HG02678 (cell line): ENCODE measurements around the gene ADM2.

Source experiments
- ATAC-seq: cut with Tn5 transposase; IDR thresholded peaks from one replicate; pipeline ENCODE4 v1.9.1; 2021; ENCODE audit warnings: mild to moderate bottlenecking, moderate library complexity; ENCODE audit not compliant: unreplicated experiment

The ADM2 gene

DNA sequence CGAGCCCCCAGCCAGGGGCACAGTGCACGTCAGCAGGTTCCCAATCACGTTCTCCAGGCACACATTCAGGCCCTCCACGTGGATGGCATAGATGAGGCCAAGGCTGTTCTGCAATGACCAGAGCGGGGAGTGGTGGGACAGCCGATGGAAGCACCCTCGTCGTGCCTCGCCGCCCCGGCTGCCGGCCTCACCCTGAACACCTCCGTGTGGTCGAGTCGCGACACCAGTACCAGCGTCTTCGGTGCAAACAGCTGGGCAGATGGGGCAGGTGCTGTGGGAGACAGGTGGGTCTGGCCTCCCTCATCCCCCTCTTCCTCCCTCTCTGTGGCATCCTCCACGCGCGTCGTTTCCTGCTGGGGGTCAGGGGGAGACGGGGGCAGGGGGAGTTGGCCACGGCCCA is 14.0 kb upstream of the ADM2 start:
- no peak for ATAC-seq

DNA sequence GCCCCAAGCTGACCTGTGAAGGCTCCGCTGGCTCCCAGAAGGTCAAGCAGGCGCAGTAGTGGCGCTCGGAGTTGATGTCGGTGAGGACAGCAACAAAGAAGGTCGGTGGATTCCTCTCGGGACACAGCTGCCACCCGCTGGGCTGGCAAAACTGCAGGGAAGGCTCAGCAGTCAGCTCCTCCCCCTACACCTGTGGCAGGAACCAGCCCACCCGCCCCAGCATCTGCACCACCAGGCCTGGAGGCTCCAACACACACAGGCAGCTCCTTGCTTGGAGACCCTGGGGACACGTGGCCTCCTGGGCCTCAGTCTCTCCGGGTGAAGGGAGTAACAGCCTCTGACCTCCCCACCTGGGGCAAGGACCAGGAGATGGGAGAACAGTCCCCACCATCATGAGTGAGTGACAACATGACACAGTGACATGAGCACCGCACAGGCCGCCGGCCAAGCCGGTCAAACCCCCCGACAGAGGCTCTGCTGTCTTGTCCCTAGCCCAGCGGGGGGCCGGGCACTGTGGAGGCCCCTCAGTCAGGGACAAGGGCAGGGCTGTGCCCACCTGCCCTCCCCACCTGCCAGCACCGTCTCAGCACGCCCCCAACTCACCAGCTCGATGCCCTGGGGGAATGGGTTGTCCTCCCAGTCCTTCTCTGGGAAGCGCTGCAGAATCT is 13.4 kb upstream of the ADM2 start:
- ATAC-seq = no peak

DNA sequence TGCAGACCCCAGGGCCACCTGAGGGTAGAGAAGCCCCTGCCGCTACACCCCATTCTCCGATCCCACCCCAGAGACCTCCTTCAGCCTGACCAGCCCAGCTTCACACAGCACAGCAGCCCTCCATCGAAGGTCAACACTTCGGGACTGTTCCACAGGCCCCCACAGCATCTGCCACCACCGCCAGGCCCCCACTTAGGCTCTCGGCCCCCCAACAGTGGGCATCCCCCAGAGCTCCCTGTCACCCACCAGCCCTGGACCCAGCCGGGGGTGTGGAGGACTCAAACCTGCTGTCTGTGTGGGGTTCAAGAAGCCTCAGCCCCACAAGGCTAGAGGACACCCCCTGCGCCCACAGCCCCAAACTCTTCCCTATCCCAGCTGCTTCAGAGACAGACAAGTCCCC is 12.7 kb upstream of the ADM2 start:
- no peak for ATAC-seq

DNA sequence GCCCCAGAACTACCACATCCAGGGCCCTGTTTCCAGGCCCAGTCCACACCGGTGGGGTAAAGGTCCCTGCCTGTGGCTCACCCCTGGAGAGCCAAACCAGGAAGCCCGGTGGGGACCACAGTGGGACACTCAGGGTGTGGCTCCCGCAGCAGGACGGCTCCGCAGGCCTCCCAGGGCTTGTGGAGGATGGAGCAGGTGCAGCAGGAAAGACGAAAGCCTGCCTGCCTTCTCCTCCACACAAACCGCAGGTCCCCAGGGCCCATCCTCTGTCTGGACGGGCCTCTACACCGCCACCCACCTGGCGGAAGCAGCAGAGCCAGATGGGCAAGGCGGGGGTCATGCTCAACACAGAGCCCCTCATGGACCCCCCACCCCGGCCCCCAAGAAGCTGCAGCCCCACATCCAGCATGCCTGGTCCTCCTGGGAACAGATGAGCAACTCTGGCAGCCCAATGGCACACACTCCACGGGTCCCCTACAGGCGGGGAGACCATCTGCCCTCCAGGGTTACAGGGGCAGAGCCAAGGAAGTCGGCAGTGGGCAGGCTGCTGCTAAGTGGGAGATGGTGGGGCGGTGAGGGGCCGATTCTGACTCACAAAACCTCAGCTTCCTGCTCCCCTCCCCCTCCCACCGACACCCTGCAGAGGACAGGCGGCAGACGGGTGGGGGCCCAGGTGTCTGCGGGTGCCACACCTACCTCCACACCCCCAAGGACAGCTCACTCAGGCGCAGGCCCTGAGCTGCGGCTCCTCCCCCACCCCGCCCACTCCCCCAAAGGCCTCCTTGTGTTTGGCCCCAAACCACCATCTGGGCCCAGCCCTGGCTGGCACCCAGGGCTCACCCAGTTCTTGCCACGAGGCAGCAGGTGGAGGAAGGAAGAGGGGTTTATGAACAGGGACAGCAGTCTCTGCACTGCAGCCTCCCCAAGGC is 11.7 kb upstream of the ADM2 start:
- ATAC-seq = peak; percentile 64

DNA sequence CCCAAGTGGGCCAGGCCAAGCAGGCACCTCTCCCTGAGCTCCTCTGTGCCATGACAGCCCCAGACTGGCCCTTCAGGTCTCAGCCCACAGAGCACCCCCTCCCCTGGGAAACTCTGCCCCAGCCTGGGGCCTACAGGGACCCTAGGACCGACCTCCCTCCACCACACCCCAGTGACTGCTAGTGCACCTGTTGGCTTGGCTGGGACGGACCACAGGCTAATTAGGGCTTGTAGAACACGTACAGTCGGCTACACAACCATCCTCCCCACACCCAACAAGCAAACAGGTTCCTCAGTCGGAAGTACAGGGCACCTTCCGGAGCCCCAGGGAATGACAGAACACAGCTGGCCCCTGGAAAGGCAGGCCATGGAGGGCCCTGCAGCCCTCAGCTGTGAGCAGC is 10.9 kb upstream of the ADM2 start:
- no peak for ATAC-seq

DNA sequence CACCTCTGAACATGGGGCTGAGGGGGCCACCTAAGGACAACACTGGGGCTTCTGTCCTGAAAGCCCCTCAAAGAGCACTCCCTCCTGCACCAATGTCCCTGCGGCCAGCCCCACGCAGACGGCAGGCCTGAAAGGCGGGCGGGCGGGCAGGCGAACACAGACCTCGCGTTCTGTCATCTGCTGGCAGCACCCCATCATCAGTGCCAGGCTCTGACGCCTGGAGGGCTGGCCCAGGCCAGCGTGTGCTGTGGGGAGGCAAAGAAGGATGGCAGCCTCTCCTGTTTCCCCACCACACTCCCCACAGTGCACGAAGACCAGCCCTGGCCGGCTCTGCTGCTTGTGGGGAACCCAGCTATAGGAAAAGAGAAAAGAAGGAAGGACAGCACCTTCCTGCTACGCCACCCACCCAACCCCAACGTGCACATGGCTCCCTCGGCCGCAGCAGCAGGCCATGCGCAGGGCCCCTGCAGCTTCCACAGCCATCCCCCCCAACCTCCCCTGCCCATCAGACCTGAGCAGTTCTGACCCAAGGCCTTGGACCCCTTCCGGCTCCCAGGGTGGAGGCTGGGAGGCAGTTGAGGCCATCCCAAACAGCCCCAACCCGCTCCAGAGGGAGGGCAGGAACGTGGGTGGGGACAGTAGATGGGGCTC is 10.0 kb upstream of the ADM2 start:
- ATAC-seq = no peak

DNA sequence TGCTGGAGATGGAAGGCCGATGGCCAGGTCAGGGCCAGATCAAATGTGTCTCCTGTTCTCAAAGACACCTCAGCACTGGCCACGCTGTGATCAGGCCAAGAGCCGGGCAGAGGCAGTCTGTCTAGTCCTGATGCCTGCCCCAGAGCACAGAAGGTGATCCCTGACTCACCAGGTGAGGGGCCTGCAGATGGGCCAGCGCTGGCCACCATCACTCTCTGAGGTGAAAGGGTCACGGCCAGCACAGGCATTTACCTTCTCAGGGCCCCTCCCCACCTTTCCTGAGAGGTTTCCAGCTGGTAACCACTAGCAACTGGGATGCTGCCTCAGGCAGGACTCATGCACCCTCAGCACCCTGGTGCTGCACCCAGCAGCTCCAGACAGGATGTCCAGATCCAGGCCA is 9.4 kb upstream of the ADM2 start:
- ATAC-seq = no peak

DNA sequence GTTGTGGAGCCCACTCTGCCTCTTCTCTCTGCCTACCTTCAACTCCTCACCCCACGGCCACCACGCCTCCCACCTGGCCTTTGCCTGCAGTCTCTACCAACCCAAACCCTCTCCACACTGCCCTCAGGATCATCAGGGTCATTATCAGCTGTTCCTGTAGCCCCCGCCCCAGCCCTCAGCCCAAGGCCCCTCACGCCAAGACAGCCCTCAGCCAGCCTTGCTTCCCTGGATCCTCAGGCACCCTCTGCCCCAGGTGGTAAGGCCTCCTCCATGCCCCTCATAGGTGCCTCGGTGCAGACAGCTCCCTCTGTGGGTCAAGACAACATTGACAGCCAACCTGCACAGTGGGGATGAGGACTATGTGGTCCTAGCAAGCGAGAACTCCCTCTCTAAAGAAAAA is 8.3 kb upstream of the ADM2 start:
- no peak for ATAC-seq

DNA sequence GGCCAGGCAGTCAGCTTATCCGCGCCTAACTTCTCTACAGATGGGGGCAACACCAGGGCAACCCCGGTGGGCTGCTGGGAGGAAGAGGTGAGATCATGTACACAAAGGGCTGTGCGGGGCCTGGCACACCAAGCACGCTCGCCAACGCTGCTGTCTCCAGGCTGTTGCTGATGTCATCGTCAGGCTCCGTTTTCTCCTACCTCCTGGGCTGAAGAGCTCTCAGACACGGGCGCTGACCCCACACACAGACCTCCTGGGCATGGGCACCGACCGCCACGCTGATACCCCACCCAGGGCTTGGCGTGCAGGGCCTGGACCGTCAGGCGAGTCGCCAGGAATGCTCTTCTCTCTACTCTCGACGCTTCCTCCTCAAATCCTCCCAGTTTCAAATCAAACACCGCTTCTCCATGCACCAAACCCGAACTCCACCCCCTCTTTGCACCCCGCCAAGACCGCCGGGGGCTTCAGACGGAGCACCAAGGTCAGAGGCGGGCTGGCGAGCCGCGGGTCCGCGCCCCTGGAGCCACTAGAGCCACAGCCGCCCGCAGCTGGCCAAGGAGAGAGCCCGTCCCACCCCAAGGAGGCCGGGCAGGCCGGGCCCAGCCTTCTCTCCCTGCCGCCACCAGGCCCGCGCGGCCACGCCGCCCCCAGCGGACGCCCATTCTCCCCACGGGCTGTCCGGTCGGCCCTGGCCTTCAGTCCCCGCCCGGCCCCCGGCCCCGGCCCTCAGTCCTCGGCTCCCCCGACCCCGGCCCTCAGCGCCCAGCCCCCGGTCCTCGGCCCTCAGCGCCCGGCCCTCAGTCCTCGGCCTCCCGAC is 7.3 kb upstream of the ADM2 start:
- ATAC-seq = no peak

DNA sequence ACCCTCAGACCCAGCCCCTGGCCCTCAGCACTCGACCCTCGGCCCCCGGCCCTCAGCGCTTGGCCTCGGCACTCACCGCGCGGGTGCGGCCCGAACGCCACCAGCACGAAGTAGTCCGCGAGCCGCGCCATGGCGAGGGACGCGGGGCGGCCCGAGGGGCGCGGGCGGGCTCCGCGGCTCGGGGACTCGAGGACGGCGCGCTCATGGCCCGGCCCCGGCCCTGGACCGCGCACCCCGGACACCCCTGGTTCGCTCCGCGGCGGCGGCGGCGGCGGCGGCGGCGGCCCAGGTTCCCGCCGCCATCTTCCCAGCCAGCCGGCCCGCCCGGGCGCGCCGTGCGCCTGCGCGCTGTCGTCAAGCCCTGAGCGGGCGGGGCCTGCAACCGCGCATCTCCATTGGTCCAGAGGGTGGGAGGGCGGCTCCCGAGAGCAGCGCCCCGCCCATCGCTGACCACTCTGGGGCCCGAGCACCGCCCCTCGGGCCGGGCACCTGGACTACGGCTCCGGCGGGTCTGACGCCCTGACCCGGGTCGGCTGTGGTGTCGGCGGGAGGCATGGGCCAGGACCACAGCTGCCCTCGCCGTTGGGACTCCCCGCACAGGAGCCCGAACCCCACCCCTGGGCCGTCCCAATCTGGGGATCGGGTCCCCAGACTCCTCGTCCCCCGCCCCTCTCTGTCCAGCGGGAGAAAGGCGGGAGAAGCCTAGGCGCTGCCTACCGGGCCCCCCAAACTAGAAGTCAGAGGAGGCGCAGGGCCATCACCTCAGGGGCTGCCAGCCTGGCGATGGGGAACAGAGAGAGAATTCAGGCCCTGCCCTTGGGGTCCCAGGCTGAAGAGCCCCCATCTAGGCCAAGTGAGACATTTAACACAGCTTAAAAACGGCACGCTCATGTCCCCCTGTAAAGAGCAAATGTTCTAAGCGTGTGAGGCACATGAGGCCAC is 6.4 kb upstream of the ADM2 start, which contains the start of gene SBF1:
TSS of gene SBF1 (minus strand) at position 326 of the 942 bp plus-strand sequence. CDS start at position 131, 195 bp downstream.
- ATAC-seq = peak; percentile 78

DNA sequence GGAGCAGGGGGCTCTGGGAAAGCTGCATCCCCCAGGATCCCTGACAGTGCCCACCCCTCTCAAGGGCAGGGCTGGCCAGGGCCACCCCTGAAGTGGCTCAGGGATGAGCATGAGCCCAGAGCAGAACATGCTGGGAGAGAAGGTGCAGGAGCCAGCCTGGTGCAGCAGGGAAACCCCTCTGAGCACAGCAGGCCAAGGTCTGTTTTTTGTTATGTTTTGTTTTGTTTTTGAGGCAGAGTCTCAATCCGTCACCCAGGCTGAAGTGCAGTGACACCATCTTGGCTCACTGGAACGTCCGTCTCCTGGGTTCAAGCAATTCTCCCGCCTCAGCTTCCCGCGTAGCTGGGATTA is 5.7 kb upstream of the ADM2 start:
- ATAC-seq = no peak

DNA sequence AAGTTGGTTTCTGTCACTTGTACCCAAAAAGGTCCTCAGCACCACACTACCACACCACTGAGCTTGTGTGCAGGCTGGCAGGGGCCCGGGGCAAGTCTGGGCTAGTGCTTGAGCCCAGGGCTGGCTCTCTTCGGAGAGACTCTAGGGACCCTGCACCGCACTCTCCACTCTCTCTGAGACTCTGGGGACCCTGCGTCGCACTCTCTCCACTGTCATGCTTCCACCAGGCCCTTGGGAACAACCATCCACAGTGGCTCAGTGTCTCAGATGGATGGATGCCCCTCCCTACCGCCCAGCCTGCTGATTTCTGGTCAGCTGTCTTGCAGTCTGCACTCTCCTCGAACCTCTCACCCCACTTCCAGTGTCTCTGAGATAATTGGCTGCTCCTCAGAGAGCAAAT is 4.5 kb upstream of the ADM2 start:
- no peak for ATAC-seq

DNA sequence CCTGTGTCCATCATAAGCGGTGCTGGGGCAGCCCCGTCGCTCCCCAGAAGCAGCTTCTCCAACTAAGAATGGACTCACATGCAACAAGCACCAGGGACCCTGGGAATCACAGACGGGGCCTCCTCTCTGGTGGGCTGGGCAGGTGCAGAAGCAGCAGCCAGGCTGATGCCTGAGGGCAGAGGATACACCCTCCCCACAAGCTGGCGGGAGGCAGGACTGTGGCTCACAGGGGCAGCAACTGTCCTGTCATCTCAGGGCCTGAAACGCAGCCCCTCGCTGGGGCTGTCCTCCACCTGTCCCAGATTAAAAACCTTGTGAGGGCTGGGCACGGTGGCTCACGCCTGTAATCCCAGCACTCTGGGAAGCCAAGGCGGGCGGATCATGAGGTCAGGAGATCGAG is 3.4 kb upstream of the ADM2 start:
- ATAC-seq = no peak

DNA sequence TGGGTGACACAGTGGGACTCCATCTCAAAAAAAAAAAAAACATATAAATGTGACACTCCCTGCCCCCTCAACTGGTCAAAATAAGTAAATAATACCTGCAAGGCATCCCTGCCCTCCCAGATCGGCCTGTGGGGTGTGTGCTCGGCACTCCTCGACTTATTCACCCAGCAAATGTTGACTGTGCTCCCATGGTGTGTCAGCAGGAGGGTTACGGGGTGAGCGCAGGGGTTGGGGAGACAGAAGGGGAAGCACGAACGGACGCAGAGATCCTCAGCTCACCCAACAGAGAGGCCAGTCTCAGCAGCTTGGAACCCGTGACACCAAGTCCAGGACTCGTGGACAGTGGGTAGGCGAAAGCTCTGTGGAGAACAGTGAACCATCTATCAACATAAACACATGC is 1.6 kb upstream of the ADM2 start:
- no peak for ATAC-seq

DNA sequence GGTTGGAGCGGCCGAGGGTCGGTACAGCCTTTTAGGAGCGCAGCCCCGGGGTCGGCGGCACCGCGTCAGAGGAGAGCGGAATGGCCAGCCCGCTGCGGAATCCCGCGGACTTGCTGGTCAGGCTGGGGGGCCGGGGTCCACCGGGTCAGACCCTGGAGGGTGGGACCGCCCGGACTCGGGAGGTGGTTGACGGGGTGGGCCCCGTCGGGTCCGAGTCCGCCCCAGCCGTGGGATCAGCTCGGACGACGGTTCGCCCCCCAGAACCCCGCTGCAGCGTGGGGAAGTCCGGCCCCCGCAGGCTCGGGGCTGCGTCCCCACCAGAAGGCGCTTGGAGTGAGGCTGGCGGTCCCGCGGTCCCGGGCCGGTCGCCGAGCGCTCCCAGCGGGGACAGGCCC is 301 bp upstream of the ADM2 start:
- ATAC-seq = no peak

DNA sequence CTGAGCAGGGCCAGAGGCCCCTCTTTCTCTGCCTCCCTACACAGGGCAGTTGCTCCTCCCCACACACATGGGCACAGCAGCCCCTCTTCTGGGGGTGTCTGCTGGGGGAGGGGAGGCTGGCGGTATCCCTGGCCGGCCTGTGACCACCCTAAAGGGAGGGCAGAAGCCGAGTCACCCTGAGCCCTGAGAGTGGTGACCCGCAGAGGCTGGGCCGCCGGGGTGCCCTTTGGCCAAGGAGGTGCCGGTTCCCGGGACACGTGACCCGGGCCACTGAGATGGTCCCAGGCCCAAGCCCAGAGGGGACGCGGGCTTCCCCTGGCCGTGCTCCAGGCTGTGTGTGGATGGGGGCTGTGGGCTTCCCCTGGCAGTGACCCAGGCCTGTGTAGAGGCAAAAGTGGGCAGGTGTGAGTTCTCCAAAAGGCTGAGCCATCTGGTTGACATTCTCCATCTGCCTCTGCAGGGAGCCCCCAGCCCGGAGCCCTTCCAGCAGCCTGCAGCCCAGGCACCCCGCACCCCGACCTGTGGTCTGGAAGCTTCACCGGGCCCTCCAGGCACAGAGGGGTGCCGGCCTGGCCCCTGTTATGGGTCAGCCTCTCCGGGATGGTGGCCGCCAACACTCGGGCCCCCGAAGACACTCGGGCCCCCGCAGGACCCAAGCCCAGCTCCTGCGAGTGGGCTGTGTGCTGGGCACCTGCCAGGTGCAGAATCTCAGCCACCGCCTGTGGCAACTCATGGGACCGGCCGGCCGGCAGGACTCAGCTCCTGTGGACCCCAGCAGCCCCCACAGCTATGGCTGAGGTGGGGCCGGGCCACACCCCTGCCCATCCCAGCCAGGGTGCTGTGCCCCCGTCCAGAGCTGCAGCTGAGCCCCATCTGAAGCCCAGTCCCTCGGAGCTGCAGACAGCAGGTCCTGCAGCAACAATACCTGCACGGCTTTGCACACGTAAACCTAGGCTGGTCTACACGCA is 1.0 kb downstream of the ADM2 start:
- no peak for ATAC-seq

DNA sequence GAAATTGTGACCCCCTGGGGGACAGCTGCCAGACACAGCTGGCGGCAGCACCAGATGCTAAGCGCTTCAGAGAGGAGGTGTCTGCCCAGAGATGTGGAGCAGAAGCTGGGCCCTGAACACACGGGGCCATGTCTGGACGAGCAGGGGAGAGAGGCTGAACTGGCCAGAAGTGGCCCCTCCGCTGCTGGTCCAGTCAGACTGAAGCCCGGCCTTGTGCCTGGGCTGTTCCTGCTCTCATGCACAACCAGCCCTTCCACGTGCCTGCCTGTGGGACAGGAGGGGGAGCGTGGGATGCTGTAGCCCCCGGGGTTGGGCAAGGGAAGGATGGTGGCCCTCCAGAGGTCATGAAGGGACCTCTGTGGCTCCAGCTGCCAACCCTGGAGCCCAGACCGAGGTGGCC is 1.8 kb downstream of the ADM2 start:
- no peak for ATAC-seq

DNA sequence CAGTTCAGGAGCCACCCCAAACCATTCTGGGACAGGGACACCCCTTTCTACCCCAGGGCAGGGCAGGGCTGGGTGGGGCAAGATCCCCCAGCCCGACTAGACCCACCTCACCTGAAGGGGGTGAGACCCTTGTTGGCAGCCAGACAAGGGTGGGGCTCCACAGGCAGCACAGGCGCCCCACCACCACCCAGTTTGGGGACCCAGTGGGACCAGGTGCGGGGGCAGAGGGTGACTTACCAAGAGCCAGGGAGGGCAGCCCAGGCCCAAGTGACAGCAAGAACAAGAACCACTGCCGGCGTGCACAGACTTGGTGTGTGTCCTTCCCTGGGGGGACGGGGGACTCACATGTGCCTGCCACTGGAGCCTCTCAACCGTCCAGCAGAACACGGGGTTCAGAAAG is 2.2 kb downstream of the ADM2 start:
- ATAC-seq = no peak
